A549 (cell line): ENCODE results near the gene TRAPPC12. TPM values are rescaled to one million over a fixed set of nuclear protein-coding genes. Genes with fewer than 3 reads are reported as not detected.

Experiments used
- ATAC-seq, 2 experiments: fragments of 200-7000 bp in 1 of 2; fragments of >200 bp in 1 of 2; cut with Nextera tagmentation in 1 of 2; cut with Tn5 transposase in 1 of 2; 3 replicates each; pipeline versions ENCODE4 v1.8.0 to v1.9.1; 2018 to 2020; ENCODE audit warnings: mild to moderate bottlenecking in 1 of 2, moderate library complexity in 1 of 2
- CTCF ChIA-PET: fragments of 300-600 bp; sonication (Branson Sonifier 250); formaldehyde crosslinking; extraction: SDS; loops from one replicate; lab custom pipeline; 2021; ENCODE audit warnings: antibody characterized with exemption, inconsistent platforms; lab: Yijun Ruan, JAX
- POLR2A ChIA-PET: fragments of 350-600 bp; formaldehyde crosslinking; extraction: SDS; loops from one replicate; lab custom pipeline; 2021; ENCODE audit warnings: antibody characterized with exemption, inconsistent platforms; lab: Yijun Ruan, JAX
- DNase-seq, 2 experiments: peaks; one replicate each; pipeline versions ENCODE4 v3.0.0 to v3.0.0-alpha.2; 2011 to 2016; ENCODE audit warnings: low read depth in 1 of 2, low spot score in 1 of 2
- FAIRE-seq: peaks from 2 replicates; lab custom pipeline; 2011; peaks lifted over from hg19 to GRCh38; lab: Jason Lieb, UNC
- H3K27ac ChIP-seq, 2 experiments: fragments of >200 bp; sonication (Bioruptor Twin); formaldehyde crosslinking; 3 replicates each; pipeline ENCODE4 v1.5.1; 2016 to 2017
- H3K4me1 ChIP-seq: fragments of >200 bp; sonication (Bioruptor Twin); formaldehyde crosslinking; 3 replicates; pipeline ENCODE4 v1.6.1; 2016
- H3K4me2 ChIP-seq: fragments of >200 bp; sonication (Bioruptor Twin); formaldehyde crosslinking; 3 replicates; pipeline ENCODE4 v1.6.1; 2016
- H3K4me3 ChIP-seq: fragments of >200 bp; sonication (Bioruptor Twin); formaldehyde crosslinking; 3 replicates; pipeline ENCODE4 v1.5.1; 2016
- H3K9me3 ChIP-seq: fragments of >200 bp; sonication (Bioruptor Twin); formaldehyde crosslinking; 3 replicates; pipeline ENCODE4 v1.6.1; 2016
- CEBPB ChIP-seq, 2 experiments: fragments of >200 bp in 1 of 2; sonication (Bioruptor Twin) in 1 of 2; formaldehyde crosslinking in 1 of 2; IDR thresholded peaks; 2 replicates each; pipeline ENCODE4 v1.6.1; 2012 to 2016
- CHD2 ChIP-seq: fragments of 150-350 bp; IDR thresholded peaks from 2 replicates; pipeline ENCODE4 v1.6.1; 2014; ENCODE audit warnings: low read length; ENCODE audit not compliant: partially characterized antibody
- E2F6 ChIP-seq: IDR thresholded peaks from 2 replicates; pipeline ENCODE4 v1.6.1; 2012; ENCODE audit warnings: low read depth, borderline replicate concordance
- ELK1 ChIP-seq: fragments of 150-350 bp; IDR thresholded peaks from 2 replicates; pipeline ENCODE4 v1.6.1; 2014; ENCODE audit warnings: low read depth, mild to moderate bottlenecking, low read length
- FOSL2 ChIP-seq, 2 experiments: fragments of 450-650 bp in 1 of 2; fragments of >200 bp in 1 of 2; sonication (Bioruptor Twin) in 1 of 2; formaldehyde crosslinking; IDR thresholded peaks; 2 replicates each; pipeline versions ENCODE4 v1.5.0 to v1.6.1; 2016 to 2020; ENCODE audit warnings: mild to moderate bottlenecking in 1 of 2, moderate library complexity in 1 of 2
- FOXS1 ChIP-seq: fragments of 250-450 bp; sonication (Bioruptor Pico); IDR thresholded peaks from 2 replicates; pipeline ENCODE4 v1.5.0; 2020; ENCODE audit warnings: mild to moderate bottlenecking, moderate library complexity
- GATA3 ChIP-seq: IDR thresholded peaks from 2 replicates; pipeline ENCODE4 v1.6.1; 2012; ENCODE audit warnings: borderline replicate concordance
- HES2 ChIP-seq: fragments of >200 bp; sonication (Bioruptor Twin); formaldehyde crosslinking; IDR thresholded peaks from 2 replicates; pipeline ENCODE4 v1.6.1; 2016
- HMGXB4 ChIP-seq: fragments of 250-450 bp; sonication (Bioruptor Pico); IDR thresholded peaks from 2 replicates; pipeline ENCODE4 v1.5.0; 2021; ENCODE audit warnings: mild to moderate bottlenecking, moderate library complexity, borderline replicate concordance
- HOXA7 ChIP-seq: fragments of 250-450 bp; sonication (Bioruptor Pico); IDR thresholded peaks from 2 replicates; pipeline ENCODE4 v1.5.0; 2020; ENCODE audit warnings: mild to moderate bottlenecking, moderate library complexity
- HOXB5 ChIP-seq: fragments of 250-450 bp; sonication (Bioruptor Pico); IDR thresholded peaks from 2 replicates; pipeline ENCODE4 v1.5.0; 2020; ENCODE audit warnings: mild to moderate bottlenecking, moderate library complexity
- KDM1A ChIP-seq: fragments of 200-600 bp; sonication (generic); IDR thresholded peaks from 2 replicates; pipeline ENCODE4 v1.6.1; 2016; ENCODE audit warnings: low read depth, mild to moderate bottlenecking
- MAFK ChIP-seq: fragments of 450-650 bp; IDR thresholded peaks from 2 replicates; pipeline ENCODE4 v1.6.1; 2014; ENCODE audit not compliant: partially characterized antibody
- PBX3 ChIP-seq: IDR thresholded peaks from 2 replicates; pipeline ENCODE4 v1.6.1; 2012
- POLR2A ChIP-seq: IDR thresholded peaks from 2 replicates; pipeline ENCODE4 v1.6.1; 2012; ENCODE audit warnings: mild to moderate bottlenecking, low read length
- RAD21 ChIP-seq, 2 experiments: fragments of >200 bp in 1 of 2; sonication (Bioruptor Twin) in 1 of 2; formaldehyde crosslinking in 1 of 2; IDR thresholded peaks in 1 of 2; conservative IDR thresholded peaks in 1 of 2; 2 replicates in 1 of 2; 3 replicates in 1 of 2; pipeline ENCODE4 v1.6.1; 2012 to 2018; ENCODE audit warnings: inconsistent platforms in 1 of 2
- RFX5 ChIP-seq: fragments of 450-650 bp; IDR thresholded peaks from 2 replicates; pipeline ENCODE4 v1.7.1; 2014; ENCODE audit warnings: antibody characterized with exemption, mild to moderate bottlenecking, moderate library complexity
- SREBF2 ChIP-seq: fragments of 450-650 bp; IDR thresholded peaks from 2 replicates; pipeline ENCODE4 v1.6.1; 2014; ENCODE audit warnings: mild to moderate bottlenecking, moderate library complexity
- TP53 ChIP-seq: fragments of 250-450 bp; sonication (Bioruptor Pico); IDR thresholded peaks from 2 replicates; pipeline ENCODE4 v1.5.0; 2021; ENCODE audit warnings: mild to moderate bottlenecking, moderate library complexity
- USF2 ChIP-seq: fragments of 450-650 bp; IDR thresholded peaks from 2 replicates; pipeline ENCODE4 v1.6.1; 2014; ENCODE audit warnings: antibody characterized with exemption
- ZC3H11A ChIP-seq: fragments of 450-650 bp; IDR thresholded peaks from 2 replicates; pipeline ENCODE4 v1.6.1; 2014; ENCODE audit warnings: antibody characterized with exemption, mild to moderate bottlenecking
- ZNF302 ChIP-seq: fragments of 250-450 bp; sonication (Bioruptor Pico); IDR thresholded peaks from 2 replicates; pipeline ENCODE4 v1.9.0; 2021; ENCODE audit warnings: inconsistent platforms, mild to moderate bottlenecking, moderate library complexity
- WGBS: methylation state at CpG from one replicate; pipeline ENCODE4 v1.1.6; 2017; ENCODE audit errors: missing lambda C conversion rate; 5-methylcytosine and 5-hydroxymethylcytosine counted together
- polyA plus RNA-seq, 4 experiments: library from polyadenylated mRNA; depleted of rRNA in 3 of 4; stranded (reverse); fragments of >200 nt; fragmentation: RNase III in 1 of 4; extraction: RNeasy Plus Mini Kit Qiagen cat#74134 plus additional on column Dnase treatment in 1 of 4; gene quantifications; 2 replicates in 3 of 4; 3 replicates in 1 of 4; pipeline ENCODE4 v1.2.3, GENCODE V29; 2011 to 2017

The TRAPPC12 gene
- polyA plus RNA-seq, 2 of the 4 experiments (the other 2 are of a cell fraction): 42.3 to 55.0 TPM

GRCh38 chr2:3345621-3346020 is 33.9 kb upstream of the TRAPPC12 start:
- ATAC-seq: no peak
- no peak overlapping the region for H3K4me2 ChIP-seq
- FAIRE-seq: no peak
- CTCF ChIA-PET: no interaction called here
- 95% methylated on average over 7 of the region's 7 CpGs for WGBS
- no peak overlapping the region for H3K27ac ChIP-seq
- H3K4me3 ChIP-seq: no peak overlapping the region
- TF ChIP-seq HOXA7 (CRISPR knock-in tag) (no peak), ZC3H11A (no peak), KDM1A (no peak), FOXS1 (CRISPR knock-in tag) (no peak), CEBPB (IDR thresholded peaks at IDR 0.05) (no peak), HES2 (no peak), ZNF302 (CRISPR knock-in tag) (no peak), RFX5 (no peak), RAD21 (conservative IDR thresholded peaks at IDR 0.05 in 1 of 2, IDR thresholded peaks at IDR 0.05 in 1 of 2) (no peak), SREBF2 (no peak), CHD2 (no peak), ELK1 (no peak), FOSL2 (IDR thresholded peaks at IDR 0.05) (no peak), FOSL2 (CRISPR knock-in tag; IDR thresholded peaks at IDR 0.05) (no peak), PBX3 (no peak), E2F6 (no peak), TP53 (CRISPR knock-in tag) (no peak)
- TF ChIP-seq, all 56 proteins: peak for 0
- no peak for DNase-seq
- Histone ChIP-seq H3K9me3 (no peaks in the 10 kb centered on the region), H3K4me1 (no peaks in the 10 kb centered on the region)
- POLR2A ChIA-PET: no interaction called here

- Histone ChIP-seq H3K4me2 (no peak overlapping the region), H3K4me3 (no peak overlapping the region), H3K9me3 (no peaks in the 10 kb centered on the region; the same call in 2 of the 3 replicates), H3K27ac (no peak overlapping the region), H3K4me1 (no peaks in the 10 kb centered on the region)
- peak in 1 of 2 experiments; percentile 24; a peak in 3 of 6 replicates for ATAC-seq
- no peak for DNase-seq
- ChIA-PET CTCF (no interaction called here), POLR2A (no interaction called here)
- TF ChIP-seq USF2 (no peak), PBX3 (no peak), HOXB5 (CRISPR knock-in tag) (no peak), HMGXB4 (CRISPR knock-in tag) (no peak), ZC3H11A (no peak), GATA3 (no peak), MAFK (no peak), POLR2A (no peak)
- FAIRE-seq: no peak
- 95% methylated on average over 12 of the region's 12 CpGs for WGBS
These were observed 30.7 kb upstream of the TRAPPC12 start for GRCh38 chr2:3348767-3349166.
